Stimulated activated naive CD8-positive, alpha-beta T cell treated with anti-CD3 and anti-CD28 coated beads, Interleukin-15, Interleukin-2, amounts not matched to agents 100 U/mL and 50 U/mL, for 24 hours (primary cell): ENCODE data around the gene RAB8B.
A peak's percentile ranks its signal among the peaks of the same experiment; 100 is the strongest.
"Not testable (repeated sequence)": the region's sequence is repeated elsewhere in the genome, so short reads cannot be mapped to it uniquely, and the experiment has no call there.

Experiments
- ATAC-seq: fragments of 150-1000 bp; cut with Tn5 transposase; one replicate; pipeline ENCODE4 v1.10.0; 2021
- DNase-seq: peaks from one replicate; pipeline ENCODE4 v3.0.0; 2021

The RAB8B gene

DNA sequence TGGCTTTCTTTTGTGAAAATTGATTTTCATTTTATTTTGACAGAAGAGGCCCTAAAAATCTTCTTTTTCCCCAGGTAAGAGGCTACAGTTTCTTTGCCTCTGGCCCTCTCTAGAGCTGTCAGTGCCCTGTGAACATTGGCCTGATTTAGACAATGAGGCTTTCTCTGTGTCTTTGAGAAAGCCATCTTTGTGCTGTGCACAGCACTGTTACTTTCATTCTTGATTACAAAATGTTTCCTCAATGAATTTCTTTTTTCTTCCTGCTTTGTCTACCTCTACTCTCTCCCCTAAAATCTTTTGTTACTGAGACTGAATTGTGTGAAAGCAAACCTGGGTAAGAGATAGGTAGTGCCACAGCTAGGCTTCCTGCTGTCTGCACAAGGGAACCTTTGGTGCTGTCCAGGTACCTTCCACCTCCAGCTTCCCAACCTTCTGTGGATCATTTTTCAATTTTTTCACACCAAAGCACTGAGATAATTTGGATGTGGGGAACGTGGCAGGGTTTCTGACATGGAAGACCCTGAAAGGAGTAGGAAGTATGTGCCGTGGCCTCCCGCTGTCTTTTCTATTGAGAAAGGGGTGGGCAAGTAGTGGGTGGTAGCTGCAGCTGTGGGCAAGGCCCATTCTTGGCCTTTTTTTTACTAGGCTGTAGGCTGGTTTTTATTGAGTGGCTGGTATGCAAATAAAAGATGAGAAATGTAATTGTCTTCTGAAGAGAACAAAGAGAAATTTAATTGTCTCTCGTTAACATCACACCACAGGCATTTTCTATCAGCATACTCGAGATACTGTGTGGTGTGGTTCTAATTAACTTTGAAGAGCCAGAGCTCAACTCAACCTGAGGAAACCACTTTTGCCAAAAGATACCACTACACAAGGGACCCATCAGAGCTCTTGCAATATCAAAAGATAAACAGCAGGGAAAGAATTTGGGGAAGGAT, 21.0 kb downstream of the RAB8B start:
- no peak for DNase-seq
- peak; percentile 31 for ATAC-seq

DNA sequence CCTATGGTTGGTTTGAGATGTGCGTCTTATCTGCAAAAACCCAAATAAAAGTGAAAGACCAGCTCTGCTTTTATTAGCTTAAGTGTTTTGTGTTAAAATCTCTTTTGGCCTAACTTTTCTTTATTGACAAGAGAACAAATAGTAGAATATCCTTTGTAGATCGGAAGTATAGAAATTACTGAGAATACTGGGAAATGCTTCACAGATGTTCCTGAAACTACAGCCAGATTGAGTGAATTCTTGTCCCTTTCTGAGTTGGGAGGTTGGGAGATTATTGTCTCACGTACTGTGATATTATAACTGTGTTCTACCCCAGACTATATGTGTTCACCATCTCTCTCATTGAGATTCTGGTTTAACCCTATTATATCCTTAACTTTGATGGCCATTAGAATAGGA, 21.7 kb downstream of the RAB8B start:
- ATAC-seq = no peak

DNA sequence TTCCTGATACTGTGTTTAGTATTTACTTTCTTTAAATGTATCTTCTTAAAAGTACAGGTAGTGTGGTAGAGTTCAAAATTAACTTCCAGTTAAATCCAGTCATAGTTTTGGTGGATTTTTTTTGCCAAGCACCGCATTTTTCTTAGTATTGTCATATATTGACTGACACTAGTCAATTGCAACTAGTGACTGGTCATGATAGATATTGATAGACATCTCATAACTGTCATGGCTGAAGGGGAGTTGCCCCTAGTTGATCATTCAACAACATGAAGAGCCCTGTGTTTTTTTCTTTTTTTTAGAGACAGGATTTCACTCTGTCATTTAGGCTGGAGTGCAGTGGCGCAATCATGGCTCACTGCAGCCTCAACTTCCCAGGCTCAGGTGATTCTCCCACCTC, 22.1 kb downstream of the RAB8B start:
- ATAC-seq = no peak
- no peak for DNase-seq

More for the DNA sequence above, 21.7 kb downstream of the RAB8B start:
- no peak for DNase-seq

DNA sequence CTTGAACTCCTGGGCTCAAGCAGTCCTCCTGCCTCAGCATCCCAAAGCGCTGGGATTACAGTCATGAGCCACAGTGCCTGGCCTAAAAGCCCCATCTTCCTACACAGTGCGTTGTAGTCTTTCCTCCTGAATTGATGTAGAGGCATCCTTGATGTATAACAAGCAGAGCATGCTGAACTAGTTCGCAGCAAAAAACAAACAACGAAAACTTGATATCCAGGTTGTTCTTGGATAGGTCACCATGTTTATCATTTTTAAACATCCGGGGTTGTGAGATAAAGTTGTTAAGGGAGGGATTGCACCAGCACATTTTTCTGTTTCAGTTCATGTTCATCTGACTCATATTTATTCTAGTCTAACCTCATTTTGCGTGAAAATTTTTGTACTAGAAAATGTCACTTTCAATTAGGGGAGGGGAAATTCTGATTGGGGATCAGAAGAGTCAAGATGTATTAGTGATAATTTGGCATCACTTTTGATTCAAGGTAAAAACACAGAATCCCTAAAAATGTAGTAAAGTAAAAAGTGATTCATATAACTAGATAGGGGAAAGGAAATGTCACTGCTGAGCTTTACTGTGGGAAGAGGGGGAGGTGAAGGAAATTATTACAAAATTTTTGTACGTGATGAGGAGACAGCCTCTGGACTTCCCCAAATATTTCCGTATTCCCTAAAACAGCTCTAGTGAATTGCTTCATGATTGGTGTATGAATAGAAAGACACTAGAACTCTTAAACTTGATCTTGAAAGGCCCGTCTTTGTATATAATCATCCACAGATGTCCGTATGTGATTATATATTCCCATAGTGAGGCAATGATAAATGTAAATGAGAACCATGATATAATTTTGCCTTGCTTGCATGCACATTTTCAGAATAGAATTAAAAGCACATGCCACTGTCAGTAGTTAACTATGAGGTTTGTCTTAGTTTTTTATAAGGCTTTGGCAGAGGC, 22.9 kb downstream of the RAB8B start:
- ATAC-seq (peak; percentile 72), DNase-seq (no peak)

DNA sequence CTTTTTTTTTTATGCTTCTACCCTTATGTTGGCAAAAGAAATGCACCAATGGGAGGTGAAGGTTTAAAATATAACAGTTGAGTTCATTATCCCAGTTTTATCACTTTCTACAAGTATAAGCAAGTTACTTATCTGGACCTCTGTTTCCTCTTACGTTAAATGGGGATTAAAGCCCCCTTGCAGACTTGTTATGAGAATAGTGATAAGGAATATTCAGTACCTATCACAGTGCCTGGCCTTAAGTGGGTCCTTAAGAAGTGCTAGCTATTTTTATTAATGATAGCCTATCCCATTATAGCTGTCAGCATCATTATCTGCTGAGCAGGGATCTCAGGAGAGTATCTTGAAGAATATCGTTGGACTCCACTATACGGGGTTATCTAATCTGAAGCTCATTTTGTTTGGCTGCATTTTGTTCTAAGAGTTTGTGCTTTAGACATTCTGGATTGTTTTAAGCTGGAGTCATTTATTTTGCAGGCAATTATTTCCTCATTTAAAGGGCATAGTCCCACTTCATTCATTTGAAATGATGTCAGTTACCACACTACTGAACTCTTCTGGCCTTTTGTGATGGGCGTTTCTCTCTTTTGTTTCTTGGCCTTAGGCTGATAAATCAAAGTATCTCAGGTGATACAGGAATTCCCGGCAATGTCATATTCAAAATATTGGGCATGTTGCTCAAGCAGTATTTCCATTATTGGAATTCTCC, 28.8 kb downstream of the RAB8B start:
- DNase-seq (no peak), ATAC-seq (no peak)

DNA sequence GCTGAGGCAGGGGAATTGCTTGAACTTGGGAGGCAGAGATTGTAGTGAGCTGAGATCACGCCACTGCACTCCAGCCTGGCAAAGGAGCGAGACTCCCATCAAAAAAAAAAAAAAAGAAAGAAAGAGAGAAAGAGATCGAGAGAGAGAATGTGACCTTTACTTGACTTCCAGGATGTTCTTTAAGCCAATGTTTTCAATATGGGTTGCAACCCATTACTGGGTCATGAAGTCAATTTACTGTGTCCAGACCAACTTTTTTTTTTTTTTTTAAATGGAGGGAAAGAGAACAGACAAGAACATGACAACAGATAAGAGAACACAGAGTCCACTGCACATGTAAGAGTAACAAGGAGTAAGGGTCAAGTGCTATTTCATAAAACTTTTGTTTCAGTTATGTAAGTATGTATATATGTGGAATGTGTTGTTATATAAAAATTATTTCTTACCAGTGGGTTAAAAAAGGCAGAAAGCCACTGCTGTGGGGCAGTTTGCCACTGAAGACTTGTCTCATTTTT, 29.8 kb downstream of the RAB8B start:
- no peak for DNase-seq
- ATAC-seq = no peak

DNA sequence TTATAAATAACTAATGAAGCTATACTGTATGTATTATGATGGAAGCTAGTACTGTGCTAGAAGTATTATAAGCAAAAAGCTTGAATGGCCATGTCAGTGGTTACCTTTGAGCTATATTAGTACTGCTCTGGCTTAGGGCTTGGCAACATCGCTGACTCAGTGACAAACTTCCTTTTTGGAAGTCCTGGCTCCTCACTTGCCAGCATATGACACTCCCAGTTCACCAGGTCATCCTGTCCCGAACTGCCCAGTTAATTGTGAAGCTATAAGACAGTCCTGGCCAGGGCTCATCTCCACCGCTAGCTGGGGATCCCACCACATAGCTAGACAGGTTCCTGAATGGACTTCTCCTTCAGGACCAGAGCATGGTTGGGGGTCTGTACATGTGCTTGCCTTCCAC, 31.9 kb downstream of the RAB8B start:
- DNase-seq (no peak), ATAC-seq (no peak)

DNA sequence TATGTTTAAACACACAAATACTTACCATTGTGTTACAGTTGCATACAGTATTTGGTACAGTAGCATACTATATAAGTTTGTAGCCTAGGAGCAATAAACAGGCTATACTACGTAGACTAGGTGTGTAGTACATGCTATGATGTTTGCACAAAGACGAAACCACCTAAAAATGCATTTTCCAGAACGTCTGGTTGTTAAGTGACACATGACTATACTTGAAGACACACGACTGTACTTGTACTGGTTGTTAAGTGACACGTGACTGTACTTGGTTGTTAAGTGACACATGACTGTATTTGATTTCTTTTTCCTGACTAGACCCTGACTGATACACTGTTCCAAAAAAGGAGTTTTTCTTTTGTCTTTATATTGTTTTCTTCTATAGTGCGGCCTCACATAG, 34.1 kb downstream of the RAB8B start:
- no peak for DNase-seq
- peak; percentile 43 for ATAC-seq

DNA sequence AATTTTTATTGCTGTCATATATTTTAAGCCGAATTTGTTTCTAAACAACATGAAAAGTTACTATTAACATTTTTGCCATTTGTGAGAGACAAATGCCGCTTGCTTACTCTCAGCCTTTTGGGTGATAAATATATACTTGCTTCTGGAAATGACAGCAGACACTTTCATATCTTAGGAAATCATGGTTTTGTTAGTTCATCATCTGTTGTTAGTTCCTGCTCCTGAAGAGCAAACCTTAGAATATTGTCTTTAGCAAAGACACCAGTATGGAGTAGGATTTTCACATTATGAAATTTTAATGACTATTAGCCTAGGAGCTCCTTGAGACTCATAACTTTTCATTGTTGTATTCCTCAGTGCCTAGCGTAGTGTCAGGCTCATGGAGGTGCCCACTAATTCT, 36.0 kb downstream of the RAB8B start:
- no peak for ATAC-seq
- DNase-seq = no peak

DNA sequence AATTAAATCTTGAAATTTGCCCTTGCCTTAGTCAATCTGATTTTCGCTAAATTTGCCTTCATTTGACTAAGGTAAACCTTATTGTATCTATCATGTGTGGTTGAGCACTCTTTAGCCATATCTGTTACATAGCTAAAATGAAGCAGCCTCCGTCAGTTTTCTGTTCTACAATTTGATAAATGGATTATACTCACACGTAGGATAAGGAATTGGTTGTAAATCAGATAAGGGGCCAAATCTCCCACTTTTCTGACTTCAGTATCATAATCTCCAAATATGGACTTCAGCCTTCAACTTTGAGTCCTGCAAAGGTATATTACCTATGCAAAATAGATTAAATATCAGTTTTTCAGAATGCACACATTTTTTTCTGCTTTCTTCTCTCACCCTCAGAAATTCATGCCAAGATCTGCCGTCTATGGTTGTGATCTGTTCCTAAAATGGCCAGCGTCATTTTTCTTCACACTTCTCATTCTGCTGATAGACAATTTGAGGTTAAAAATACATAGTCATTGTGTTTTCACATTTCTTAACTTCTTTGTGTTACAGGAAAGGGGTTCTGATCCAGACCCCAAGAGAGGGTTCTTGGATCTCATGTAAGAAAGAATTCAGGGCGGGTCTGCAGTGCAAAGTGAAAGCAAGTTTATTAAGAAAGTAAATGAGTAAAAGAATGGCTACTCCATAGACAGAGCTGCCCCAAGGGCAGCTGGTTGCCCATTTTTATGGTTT, 36.9 kb downstream of the RAB8B start:
- ATAC-seq (no peak), DNase-seq (no peak)

DNA sequence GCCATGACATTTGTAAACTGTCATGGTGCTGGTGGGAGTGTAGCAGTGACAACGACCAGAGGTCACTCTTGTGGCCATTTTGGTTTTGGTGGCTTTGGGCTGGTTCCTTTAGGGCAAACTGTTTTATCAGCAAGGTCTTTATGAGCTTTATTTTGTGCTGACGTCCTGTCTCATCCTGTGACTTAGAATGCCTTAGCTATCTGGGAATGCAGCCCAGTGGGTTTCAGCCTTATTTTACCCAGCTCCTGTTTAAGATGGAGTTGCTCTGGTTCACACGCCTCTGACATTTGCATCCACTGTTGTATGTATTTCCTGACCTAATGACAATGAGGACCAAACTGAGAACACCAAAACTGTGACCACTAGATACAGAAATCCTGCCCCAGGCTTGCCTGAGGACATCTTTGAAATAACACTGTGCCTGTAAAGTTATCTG, 37.6 kb downstream of the RAB8B start:
- ATAC-seq (no peak), DNase-seq (no peak)

DNA sequence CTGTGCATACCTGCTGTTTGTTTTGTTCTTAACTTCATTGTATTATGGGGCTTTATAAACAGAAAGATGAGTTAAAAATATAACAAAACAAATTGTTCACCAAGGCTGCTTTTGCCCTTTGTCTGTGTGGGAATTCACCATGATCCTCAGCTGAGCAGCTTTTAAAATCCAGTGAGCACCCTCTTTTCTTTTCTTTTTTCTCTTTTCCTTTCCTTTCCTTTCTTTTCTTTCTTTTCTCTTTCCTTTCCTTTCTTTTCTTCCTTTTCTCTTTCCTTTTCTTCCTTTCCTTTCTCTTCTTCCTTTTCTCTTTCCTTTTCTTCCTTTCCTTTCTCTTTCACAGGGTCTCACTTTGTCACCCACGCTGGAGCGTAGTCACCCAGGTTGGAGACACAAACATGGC, 38.3 kb downstream of the RAB8B start:
- DNase-seq = no peak
- no peak for ATAC-seq

DNA sequence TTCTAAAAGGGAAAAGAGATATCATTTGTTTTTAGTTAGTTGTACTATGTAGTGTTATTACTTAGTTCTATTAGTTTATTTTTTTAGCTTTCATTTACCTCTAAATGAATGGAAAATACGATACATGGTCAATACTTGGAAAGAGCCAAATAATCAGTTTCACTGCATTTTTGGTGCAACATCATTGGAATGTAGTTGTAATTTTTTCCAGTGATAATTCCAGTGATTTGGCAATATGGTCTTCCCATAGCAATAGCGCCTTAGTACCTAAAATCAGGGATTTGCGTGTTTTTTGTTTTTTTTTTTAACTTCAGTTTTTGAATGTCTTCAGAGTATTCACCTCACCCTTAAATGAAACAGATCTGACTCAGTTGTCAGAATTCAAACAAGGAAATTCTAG, 41.8 kb downstream of the RAB8B start:
- no peak for DNase-seq
- ATAC-seq = no peak

DNA sequence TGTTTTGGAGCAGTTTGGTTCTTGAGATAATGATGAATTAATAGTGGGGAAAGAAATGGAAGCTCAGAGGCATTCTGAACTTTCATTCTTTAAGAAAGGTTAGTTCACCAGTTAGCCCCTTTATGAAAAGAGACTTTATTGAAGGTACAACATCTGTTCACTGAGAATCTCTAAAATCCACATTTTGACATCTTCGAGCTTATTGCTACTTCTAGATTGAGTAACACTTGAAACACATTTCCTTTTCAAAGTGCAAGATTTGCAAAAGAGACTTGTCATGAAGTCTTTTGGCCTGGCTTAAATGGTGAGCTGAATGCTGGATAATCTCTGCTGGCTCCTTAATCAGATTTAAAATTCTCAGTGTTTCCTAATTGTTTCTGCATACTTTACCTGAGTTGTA, 42.3 kb downstream of the RAB8B start:
- no peak for DNase-seq
- no peak for ATAC-seq

DNA sequence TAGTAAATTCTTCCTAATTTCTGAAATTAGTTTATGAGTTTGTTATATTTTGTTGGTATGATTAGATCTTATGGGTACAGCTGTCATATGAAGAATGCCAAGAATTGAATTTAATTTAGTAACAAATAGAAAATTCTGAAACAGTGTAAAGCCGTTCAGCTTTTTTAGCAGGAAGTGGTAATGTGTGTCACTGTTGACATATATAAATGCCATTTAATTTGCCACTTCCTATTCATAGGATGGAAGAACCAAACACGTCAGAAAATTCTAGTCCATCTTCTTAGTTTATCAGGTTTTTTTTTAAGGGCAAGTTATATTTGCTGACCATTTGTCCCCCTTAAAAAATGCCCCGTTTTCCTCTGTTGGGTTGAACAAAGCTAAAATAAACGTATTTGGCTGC, 43.0 kb downstream of the RAB8B start:
- peak; percentile 50 for ATAC-seq

DNA sequence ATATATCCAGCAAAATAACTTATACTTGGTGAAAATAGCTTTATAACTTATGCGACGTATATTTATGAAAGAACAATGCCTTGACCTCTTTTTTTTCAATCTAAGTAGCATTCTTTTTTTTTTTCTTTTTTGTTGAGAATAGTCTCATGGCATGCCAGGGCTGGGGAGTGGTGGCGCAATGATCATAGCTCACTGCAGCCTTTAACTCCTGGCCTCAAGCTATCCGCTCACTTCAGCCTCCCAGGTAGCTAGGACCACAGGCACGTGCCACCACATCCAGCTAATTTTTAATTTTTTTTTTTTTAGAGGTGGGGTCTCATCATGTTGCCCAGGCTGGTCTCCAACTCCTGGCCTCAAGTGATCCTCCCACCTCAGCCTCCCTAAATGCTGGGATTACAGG, 43.5 kb downstream of the RAB8B start:
- DNase-seq (no peak), ATAC-seq (no peak)

More for the DNA sequence above, 43.0 kb downstream of the RAB8B start:
- DNase-seq = no peak

DNA sequence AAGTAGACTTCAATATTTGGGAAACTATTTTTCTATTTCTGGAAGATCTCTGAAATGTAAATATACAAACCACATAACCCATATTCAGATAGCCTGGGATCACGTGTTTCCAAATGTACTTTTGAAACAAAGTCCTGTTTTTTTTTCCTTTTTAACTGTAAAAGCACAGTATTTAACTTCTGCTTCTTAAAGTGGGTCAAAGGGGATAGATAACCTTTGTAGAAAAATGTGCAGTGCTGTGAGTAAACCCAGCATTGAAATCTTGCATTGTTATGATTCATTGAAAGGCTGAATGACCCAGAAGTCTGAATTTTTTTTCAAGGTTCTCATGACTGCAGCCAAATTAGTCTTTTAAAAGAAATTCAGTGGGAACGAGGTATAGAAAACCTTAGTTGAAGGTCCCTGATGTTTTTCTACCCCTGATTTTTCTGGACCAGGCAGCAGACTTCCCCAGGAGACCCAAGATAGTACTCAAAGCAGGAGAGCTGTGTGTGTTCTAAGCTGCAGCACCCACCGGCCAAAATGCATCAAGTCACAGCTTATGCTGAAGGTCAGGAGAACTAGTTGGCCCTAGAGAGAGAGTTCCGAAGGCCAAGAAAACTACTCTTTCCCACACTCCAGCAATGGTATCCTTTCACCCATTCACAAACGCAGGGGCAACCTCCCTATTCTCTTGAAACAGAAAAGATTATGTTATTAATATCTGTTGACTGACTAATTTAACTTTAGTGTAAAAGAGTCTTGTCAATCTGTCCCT, 44.4 kb downstream of the RAB8B start:
- DNase-seq (no peak), ATAC-seq (peak; percentile 34)

DNA sequence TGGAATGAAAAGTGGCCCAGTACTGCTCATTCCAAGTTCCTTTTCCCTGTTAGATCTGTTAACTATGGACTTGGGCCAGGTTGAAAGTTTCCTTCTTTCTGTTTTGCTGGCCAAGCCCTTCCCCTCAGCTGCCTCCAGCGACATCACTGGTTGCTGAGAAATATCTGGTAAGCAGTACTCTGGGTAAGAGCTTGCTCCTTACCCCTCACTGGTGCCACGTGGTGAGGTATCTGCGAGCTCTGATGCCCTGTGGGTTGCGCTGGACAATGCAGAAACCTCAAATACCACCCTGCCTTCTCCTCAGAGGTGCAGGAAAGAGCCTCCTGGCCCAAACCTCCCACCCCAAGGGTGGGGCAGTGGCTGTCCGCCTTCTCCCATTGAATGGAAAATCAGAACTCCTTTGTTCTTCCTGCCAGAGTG, 45.1 kb downstream of the RAB8B start:
- ATAC-seq (no peak), DNase-seq (no peak)

DNA sequence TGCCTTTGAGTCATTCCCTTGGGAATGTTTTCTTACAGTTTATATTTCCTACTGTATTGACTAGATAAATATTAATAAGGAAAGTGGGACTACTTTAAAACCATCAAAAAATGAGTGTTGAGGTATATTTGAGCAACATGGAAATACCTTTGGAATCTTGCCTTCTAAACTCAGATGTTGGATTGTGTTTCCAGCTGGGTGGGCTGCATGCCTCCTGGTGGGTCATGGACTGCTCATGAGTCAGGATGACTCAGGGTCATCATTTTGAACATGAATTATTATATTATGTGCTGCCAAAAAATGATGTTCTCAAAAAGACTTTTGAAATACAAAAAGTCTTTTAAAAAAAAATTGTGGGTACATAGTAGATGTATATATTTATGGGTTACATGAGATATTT, 46.9 kb downstream of the RAB8B start:
- DNase-seq (no peak), ATAC-seq (no peak)

DNA sequence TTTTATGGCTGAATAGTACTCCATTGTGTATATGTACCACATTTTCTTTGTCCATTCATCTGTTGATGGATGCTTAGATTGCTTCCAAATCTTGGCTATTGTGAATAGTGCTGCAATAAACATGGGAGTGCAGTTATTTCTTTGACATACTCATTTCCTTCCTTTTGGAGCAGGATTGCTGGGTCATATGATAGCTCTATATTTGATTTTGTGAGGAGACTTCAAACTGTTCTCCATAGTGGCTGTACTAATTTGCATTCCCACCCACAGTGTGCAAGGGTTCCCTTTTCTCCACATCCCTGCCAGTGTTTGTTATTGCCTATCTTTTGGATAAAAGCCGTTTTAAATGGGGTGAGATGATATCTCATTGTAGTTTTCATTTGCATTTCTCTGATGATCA, 47.7 kb downstream of the RAB8B start:
- ATAC-seq, DNase-seq: not testable (repeated sequence)

DNA sequence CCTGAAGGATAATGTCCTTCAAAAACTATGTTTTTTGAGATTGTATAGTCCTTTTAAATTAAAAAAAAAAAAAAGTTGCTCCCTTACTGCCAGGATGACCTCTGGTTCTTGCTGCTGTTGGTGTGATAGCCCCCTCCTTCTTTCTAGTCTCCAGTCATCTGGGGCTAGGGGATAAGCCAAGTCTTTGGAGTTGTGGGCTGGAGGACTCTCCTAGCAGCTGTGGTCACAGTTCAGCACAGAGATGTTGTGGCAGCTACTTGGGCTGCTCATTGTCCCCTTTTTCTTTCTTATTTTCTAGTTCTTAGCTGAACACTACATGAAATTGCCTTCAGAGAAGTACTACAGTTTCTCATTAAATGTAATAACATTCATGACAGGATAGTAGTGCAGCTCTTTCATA, 48.8 kb downstream of the RAB8B start:
- DNase-seq = no peak
- no peak for ATAC-seq
